CD8-positive, alpha-beta memory T cell (primary cell): Measurements from ENCODE around the gene NXN. TPM values are rescaled to one million over a fixed set of nuclear protein-coding genes. Genes with fewer than 3 reads are reported as not detected.
"Not testable (repeated sequence)": the region's sequence is repeated elsewhere in the genome, so short reads cannot be mapped to it uniquely, and the experiment has no call there.

ENCODE experiments used
- CTCF ChIA-PET: fragments of 350-600 bp; sonication (Branson Sonifier 250); formaldehyde crosslinking; loops from one replicate; lab custom pipeline; 2021; ENCODE audit warnings: antibody characterized with exemption; lab: Charles Lee
- POLR2A ChIA-PET: fragments of 350-600 bp; sonication (Branson Sonifier 250); formaldehyde crosslinking; loops from one replicate; lab custom pipeline; 2021; ENCODE audit warnings: antibody characterized with exemption; lab: Charles Lee
- DNase-seq, 5 donors: peaks; one replicate each; pipeline versions ENCODE4 v3.0.0 to v3.0.0-alpha.2; 2020 to 2022; ENCODE audit warnings: mixed read lengths in 1 of 5
- H3K27ac ChIP-seq: one replicate; pipeline ENCODE4 v1.7.0; 2013; ENCODE audit warnings: low read depth, mild to moderate bottlenecking, low read length, moderate library complexity
- H3K27me3 ChIP-seq: 2 replicates; pipeline ENCODE4 v1.7.0; 2013; ENCODE audit warnings: low read length, mild to moderate bottlenecking; ENCODE audit not compliant: insufficient read depth, poor library complexity, severe bottlenecking
- H3K36me3 ChIP-seq: 2 replicates; pipeline ENCODE4 v1.7.0; 2013; ENCODE audit warnings: mild to moderate bottlenecking, low read length, moderate library complexity; ENCODE audit not compliant: insufficient read depth
- H3K4me1 ChIP-seq: 2 replicates; pipeline ENCODE4 v1.7.0; 2013; ENCODE audit warnings: mild to moderate bottlenecking, low read length, moderate library complexity; ENCODE audit not compliant: insufficient read depth
- H3K4me3 ChIP-seq: 2 replicates; pipeline ENCODE4 v1.7.0; 2013; ENCODE audit warnings: mild to moderate bottlenecking, low read length
- H3K9me3 ChIP-seq: 2 replicates; pipeline ENCODE4 v1.7.0; 2013; ENCODE audit warnings: mild to moderate bottlenecking, low read length
- H3K27ac Mint-ChIP-seq, 8 donors: one replicate each; pipeline ENCODE4 v1.8.0; 2020 to 2021; ENCODE audit warnings: mixed read lengths in 8 of 8, mild to moderate bottlenecking in 6 of 8, inconsistent platforms in 3 of 8, moderate library complexity in 3 of 8
- H3K27me3 Mint-ChIP-seq, 2 donors: one replicate each; pipeline ENCODE4 v1.8.0; 2020 to 2021; ENCODE audit warnings: mixed read lengths in 2 of 2, mild to moderate bottlenecking in 1 of 2, moderate library complexity in 1 of 2
- H3K36me3 Mint-ChIP-seq, 3 donors: one replicate each; pipeline ENCODE4 v1.8.0; 2020 to 2021; ENCODE audit warnings: mixed read lengths in 3 of 3, inconsistent platforms in 1 of 3, mild to moderate bottlenecking in 1 of 3
- H3K4me1 Mint-ChIP-seq, 3 donors: one replicate each; pipeline ENCODE4 v1.8.0; 2020 to 2021; ENCODE audit warnings: mixed read lengths in 3 of 3, inconsistent platforms in 1 of 3, mild to moderate bottlenecking in 1 of 3
- H3K4me3 Mint-ChIP-seq, 7 donors: one replicate each; pipeline ENCODE4 v1.8.0; 2020 to 2021; ENCODE audit warnings: mixed read lengths in 7 of 7, mild to moderate bottlenecking in 6 of 7, moderate library complexity in 4 of 7, inconsistent platforms in 2 of 7
- H3K9me3 Mint-ChIP-seq, 5 donors: one replicate each; pipeline ENCODE4 v1.8.0; 2020 to 2022; ENCODE audit warnings: mixed read lengths in 5 of 5, mild to moderate bottlenecking in 3 of 5, moderate library complexity in 2 of 5, inconsistent platforms in 1 of 5
- polyA plus RNA-seq: library from polyadenylated mRNA; unstranded; fragments of 300-500 nt; fragmentation: Illumina TruSeq; gene quantifications from one replicate; pipeline ENCODE4 v1.2.3, GENCODE V29; 2021
- total RNA-seq, 2 experiments: library from RNA; stranded (reverse); gene quantifications; one replicate each; pipeline ENCODE4 v1.2.3, GENCODE V29; 2021

Gene NXN
- total and polyA plus RNA-seq, 3 experiments from 2014 or later, result 0.08 to 0.42 (median 0.31) TPM

DNA sequence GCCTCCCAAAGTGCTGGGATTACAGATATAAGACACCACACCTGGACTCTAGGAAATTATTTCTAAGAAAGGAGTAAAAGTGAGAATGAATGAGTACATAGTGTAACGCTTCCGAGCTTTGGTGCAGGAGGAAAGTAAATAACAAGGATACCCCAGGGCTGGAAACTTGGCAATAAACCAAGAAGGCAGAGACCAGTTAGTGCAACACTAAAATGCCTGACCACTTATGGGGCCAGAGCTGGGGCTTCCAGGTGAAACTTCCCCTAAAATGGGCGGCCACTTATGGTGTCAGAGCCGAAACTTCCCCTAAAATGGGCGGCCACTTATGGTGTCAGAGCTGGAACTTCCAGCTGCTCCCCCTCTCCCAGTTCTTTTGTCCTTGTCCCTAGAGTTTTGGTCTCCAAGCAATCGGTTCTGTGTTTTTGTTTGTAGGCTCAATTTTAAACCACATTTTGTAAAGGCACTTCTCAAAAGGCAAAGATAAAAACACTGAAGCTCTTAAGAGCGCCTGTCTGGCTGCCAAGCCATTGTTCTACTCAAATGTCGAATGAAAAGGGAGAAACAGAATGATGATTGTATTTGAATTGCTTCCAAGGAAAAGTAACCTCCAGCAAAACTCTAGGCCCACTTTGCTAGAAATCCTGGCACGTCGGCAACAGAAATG, 63.9 kb downstream of the NXN start:
- Histone ChIP-seq H3K36me3 (no peaks in the 10 kb centered on the region), H3K4me3 (no peak overlapping the region), H3K4me1 (no peaks in the 10 kb centered on the region), H3K9me3 (no peaks in the 10 kb centered on the region), H3K27me3 (peaks cover 3% of the 10 kb centered on the region), H3K27ac (no peak overlapping the region)
- H3K27ac Mint-ChIP-seq, result no peak overlapping the region
- CTCF ChIA-PET, result no interaction called here
- no peaks in the 10 kb centered on the region for H3K9me3 Mint-ChIP-seq
- H3K36me3 Mint-ChIP-seq, result no peaks in the 10 kb centered on the region
- no peaks in the 10 kb centered on the region for H3K4me1 Mint-ChIP-seq
- H3K27me3 Mint-ChIP-seq, result peaks cover 6 to 45% of the 10 kb centered on the region in 2 donors
- H3K4me3 Mint-ChIP-seq, result no peak overlapping the region
- no peak for DNase-seq
- POLR2A ChIA-PET, result no interaction called here

DNA sequence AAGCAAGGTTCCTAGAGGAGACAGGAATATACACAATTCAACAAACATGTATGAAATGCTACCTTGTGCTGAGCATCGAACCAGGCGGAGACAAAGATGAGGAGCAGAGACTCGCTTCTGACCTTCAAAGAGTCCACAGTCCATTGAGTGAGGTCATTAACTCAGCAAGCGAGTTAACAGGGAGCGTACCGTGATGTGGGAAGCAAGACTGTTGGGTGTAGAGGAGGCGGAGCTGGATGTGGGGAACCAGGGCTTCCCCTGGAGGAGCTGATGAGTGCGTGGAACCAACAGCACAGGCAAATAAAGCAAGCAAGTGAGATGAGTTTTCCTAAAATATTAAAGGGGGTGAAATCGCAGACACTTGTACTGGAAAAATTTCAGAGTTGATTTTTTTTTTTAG, 65.0 kb downstream of the NXN start:
- H3K27ac Mint-ChIP-seq, result no peak overlapping the region
- H3K9me3 ChIP-seq, result no peaks in the 10 kb centered on the region
- no peaks in the 10 kb centered on the region for H3K4me1 ChIP-seq
- no peak overlapping the region for H3K4me3 ChIP-seq
- H3K27me3 ChIP-seq, result peaks cover 3% of the 10 kb centered on the region
- no peak overlapping the region for H3K27ac ChIP-seq
- H3K9me3 Mint-ChIP-seq, result no peaks in the 10 kb centered on the region
- no peaks in the 10 kb centered on the region for H3K4me1 Mint-ChIP-seq
- H3K27me3 Mint-ChIP-seq, result peaks cover 4 to 43% of the 10 kb centered on the region in 2 donors
- H3K36me3 Mint-ChIP-seq, result no peaks in the 10 kb centered on the region
- no peaks in the 10 kb centered on the region for H3K36me3 ChIP-seq
- no peak overlapping the region for H3K4me3 Mint-ChIP-seq
- ChIA-PET CTCF (interaction anchor here (0.6 kb wide), 1 partner anchor 93 kb away, joined by 3 read pairs; no protein-coding TSS in a partner anchor), POLR2A (no interaction called here)
- DNase-seq, result no peak

DNA sequence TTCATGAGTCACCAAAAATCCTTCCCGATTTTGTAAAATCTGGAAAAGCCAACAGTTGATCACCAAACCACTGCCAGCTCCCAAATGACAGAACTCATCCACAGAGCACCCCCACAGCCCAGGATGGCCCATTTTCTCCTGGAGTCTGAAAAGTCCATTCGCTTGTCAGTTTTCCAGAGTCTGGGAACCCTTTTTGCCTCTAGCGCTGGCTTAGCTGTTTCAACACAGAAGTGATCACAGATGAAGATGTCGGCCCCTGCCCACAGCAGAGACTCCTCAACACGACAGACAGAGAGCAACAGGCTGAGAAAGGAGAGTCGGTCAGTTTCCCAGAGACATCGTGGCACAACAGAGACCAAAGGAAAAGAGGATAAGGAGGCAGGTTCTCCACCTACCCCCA, 66.4 kb downstream of the NXN start:
- H3K27ac ChIP-seq, result no peak overlapping the region
- Mint-ChIP-seq H3K4me3 (no peak overlapping the region), H3K27ac (no peak overlapping the region), H3K36me3 (no peaks in the 10 kb centered on the region), H3K27me3 (peaks cover 4 to 43% of the 10 kb centered on the region in 2 donors), H3K4me1 (no peaks in the 10 kb centered on the region), H3K9me3 (no peaks in the 10 kb centered on the region)
- no peak overlapping the region for H3K4me3 ChIP-seq
- H3K36me3 ChIP-seq, result no peaks in the 10 kb centered on the region
- H3K27me3 ChIP-seq, result peaks cover 3% of the 10 kb centered on the region
- ChIA-PET CTCF (no interaction called here), POLR2A (no interaction called here)
- DNase-seq, result no peak
- H3K9me3 ChIP-seq, result no peaks in the 10 kb centered on the region
- H3K4me1 ChIP-seq, result no peaks in the 10 kb centered on the region

DNA sequence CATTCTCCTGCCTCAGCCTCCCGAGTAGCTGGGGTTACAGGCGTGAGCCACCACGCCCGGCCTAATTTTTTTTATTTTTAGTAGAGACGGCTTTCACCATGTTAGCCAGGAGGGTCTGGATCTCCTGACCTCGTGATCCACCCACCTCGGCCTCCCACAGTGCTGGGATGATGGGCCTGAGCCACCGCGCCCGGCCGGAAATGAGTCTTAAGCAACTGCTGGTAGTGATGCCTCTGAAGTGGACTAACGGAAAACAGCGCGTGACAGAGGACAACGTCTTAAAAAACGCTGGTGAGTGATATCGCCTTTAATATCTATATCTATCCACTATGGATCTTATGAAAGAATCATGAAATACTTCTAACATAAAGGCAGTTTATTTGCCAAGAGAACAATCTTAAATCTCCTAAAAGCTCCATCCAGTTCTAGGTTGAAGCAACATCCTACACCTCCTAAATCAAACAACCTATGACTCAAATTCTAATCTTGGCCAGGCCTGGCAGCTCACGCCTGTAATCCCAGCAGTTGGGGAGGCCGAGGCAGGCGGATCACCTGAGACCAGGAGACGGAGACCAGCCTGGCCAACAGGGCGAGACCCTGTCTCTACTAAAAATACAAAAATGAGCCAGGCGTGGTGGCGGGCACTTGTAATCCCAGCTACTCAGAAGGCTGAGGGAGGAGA, 69.8 kb downstream of the NXN start:
- Histone ChIP-seq H3K36me3 (no peaks in the 10 kb centered on the region), H3K27me3 (peaks cover 1% of the 10 kb centered on the region), H3K27ac (no peak overlapping the region), H3K4me1 (no peaks in the 10 kb centered on the region), H3K9me3 (no peaks in the 10 kb centered on the region), H3K4me3 (no peak overlapping the region)
- Mint-ChIP-seq H3K27ac (no peak overlapping the region), H3K27me3 (peaks cover 9 to 36% of the 10 kb centered on the region in 2 donors), H3K9me3 (no peaks in the 10 kb centered on the region), H3K4me3 (no peak overlapping the region), H3K4me1 (no peaks in the 10 kb centered on the region), H3K36me3 (no peaks in the 10 kb centered on the region)
- DNase-seq, result no peak
- ChIA-PET CTCF (no interaction called here), POLR2A (no interaction called here)

DNA sequence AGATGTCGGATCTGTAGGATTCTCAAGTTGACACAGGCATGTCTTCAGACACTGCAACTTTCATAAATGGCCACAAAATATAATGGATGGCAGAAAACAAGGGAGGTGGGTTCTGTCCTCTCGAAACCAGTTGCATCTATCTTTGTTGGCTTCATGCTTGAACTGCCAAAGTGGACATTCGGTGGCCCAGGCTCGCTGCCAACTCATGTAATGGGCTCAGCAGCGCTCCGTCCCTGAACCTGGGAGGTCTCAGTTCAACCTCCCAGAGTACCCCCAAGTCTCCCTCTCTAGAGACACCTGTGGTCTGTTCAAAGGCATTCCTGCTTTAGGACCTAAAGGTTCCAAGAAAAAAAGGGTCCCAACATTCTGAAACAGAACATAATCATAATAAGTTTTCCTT, 71.9 kb downstream of the NXN start:
- H3K4me1 Mint-ChIP-seq, result no peaks in the 10 kb centered on the region
- H3K9me3 Mint-ChIP-seq, result no peaks in the 10 kb centered on the region
- H3K36me3 Mint-ChIP-seq, result no peaks in the 10 kb centered on the region
- H3K27me3 ChIP-seq, result no peaks in the 10 kb centered on the region
- no peaks in the 10 kb centered on the region for H3K36me3 ChIP-seq
- H3K27me3 Mint-ChIP-seq, result peaks cover 13 to 41% of the 10 kb centered on the region in 2 donors
- POLR2A ChIA-PET, result no interaction called here
- CTCF ChIA-PET, result no interaction called here
- no peak overlapping the region for H3K4me3 ChIP-seq
- no peak overlapping the region for H3K27ac ChIP-seq
- H3K27ac Mint-ChIP-seq, result no peak overlapping the region
- no peak overlapping the region for H3K4me3 Mint-ChIP-seq
- no peaks in the 10 kb centered on the region for H3K4me1 ChIP-seq
- DNase-seq, result no peak
- no peaks in the 10 kb centered on the region for H3K9me3 ChIP-seq

DNA sequence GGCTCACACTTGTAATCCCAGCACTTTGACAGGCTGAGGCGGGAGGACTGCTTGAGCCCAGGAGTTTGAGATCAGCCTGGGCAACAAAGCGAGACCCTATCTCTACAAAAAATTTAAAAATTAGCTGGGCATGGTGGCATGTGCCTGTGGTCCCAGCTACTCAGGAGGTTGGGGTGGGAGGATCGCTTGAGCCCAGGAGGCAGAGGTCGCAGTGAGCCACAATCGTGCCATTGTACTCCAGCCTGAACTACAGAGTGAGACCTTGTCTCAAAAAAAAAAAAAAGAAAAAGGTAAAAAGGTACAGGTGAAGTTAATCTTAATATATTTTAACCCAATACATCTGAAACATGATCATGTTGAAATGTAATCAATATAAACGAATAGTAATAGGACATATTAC, 73.9 kb downstream of the NXN start:
- H3K27me3 ChIP-seq, H3K4me3 Mint-ChIP-seq, H3K9me3 ChIP-seq, H3K4me3 ChIP-seq, DNase-seq, H3K27ac ChIP-seq, H3K9me3 Mint-ChIP-seq, POLR2A ChIA-PET, H3K36me3 Mint-ChIP-seq, H3K27ac Mint-ChIP-seq, H3K36me3 ChIP-seq, H3K4me1 Mint-ChIP-seq, H3K4me1 ChIP-seq: not testable (repeated sequence)
- H3K27me3 Mint-ChIP-seq, result peaks cover 15 to 49% of the 10 kb centered on the region in 2 donors
- CTCF ChIA-PET, result interaction anchor here (1.5 kb wide), 1 partner anchor 91 kb away, joined by 3 read pairs; no protein-coding TSS in a partner anchor

DNA sequence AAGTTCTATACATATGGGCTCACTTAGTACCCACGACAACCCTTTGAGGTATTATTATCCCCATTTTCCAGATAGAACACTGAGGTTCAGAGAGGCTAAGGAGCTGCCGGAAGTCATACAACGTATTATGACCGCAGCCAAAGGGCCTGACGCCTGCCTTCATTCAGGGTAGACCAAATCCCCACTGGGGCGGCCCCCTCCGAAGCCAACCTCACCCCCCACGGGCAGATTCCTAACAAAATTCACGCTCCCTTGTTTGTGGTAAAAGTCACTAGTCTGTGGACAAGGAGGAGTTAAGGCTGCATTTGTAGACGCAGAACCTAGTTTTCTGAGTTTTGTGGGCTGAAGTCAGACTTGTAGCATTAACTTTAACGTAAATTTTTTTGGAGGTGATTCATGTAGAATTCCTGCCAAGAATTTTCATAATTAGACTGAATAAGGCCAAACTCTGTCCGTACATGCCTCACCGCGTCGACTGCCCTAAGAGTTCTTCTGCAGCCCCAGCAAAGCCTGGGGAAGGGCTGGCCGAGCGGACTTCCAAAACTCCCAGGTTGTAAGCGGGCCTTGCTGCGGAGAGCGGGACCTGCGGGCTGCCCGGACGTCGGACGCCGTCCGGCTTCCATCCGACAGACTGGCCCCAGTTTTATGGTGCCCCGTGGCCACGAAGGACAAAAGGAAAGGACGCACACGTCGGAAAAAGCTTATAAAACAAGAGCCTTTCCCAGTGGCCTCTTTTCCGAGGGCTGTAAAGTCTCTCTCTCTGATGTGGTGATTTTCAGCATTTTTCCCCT, 75.7 kb downstream of the NXN start:
- H3K4me3 Mint-ChIP-seq, result no peak overlapping the region

DNA sequence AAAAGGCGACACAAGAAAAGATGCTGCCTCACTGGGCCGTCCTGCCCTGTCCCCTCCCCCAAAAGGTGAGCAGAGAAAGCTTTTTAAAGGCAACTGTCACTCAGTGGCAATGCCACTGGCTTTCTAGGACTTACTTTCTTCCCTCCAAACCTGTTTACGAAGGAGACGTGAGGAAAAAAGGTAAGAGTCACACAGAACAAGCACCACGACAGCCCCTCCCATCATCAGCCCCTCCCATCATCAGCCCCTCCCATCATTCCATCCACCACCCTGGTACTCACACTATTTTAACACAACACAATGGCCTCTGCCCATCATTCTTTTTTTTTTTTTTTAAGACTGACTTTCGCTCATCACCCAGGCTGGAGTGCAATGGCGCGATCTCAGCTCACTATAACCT, 77.1 kb downstream of the NXN start:
- Histone ChIP-seq H3K27ac (no peak overlapping the region), H3K4me3 (no peak overlapping the region), H3K4me1 (no peaks in the 10 kb centered on the region), H3K9me3 (no peaks in the 10 kb centered on the region), H3K27me3 (no peaks in the 10 kb centered on the region), H3K36me3 (no peaks in the 10 kb centered on the region)
- Mint-ChIP-seq H3K9me3 (no peaks in the 10 kb centered on the region), H3K4me1 (no peaks in the 10 kb centered on the region), H3K27me3 (peaks cover 23 to 57% of the 10 kb centered on the region in 2 donors), H3K4me3 (no peak overlapping the region), H3K36me3 (no peaks in the 10 kb centered on the region), H3K27ac (no peak overlapping the region)
- ChIA-PET POLR2A (interaction anchor here (0.6 kb wide), 1 partner anchor 154 kb away, joined by 3 read pairs; no protein-coding TSS in a partner anchor), CTCF (no interaction called here)
- DNase-seq, result no peak

More for the DNA sequence above, 75.7 kb downstream of the NXN start:
- H3K27me3 ChIP-seq, result no peaks in the 10 kb centered on the region
- H3K4me1 ChIP-seq, result no peaks in the 10 kb centered on the region
- Mint-ChIP-seq H3K9me3 (no peaks in the 10 kb centered on the region), H3K4me1 (no peaks in the 10 kb centered on the region), H3K36me3 (no peaks in the 10 kb centered on the region), H3K27ac (no peak overlapping the region), H3K27me3 (peaks cover 20 to 56% of the 10 kb centered on the region in 2 donors)
- no peak overlapping the region for H3K4me3 ChIP-seq
- no peak overlapping the region for H3K27ac ChIP-seq
- ChIA-PET CTCF (no interaction called here), POLR2A (no interaction called here)
- no peaks in the 10 kb centered on the region for H3K36me3 ChIP-seq
- DNase-seq, result no peak
- no peaks in the 10 kb centered on the region for H3K9me3 ChIP-seq
